ENCODE results near the gene TRIO.
A peak's percentile ranks its signal among the peaks of the same experiment; 100 is the strongest.
"Not testable (repeated sequence)": the region's sequence is repeated elsewhere in the genome, so short reads cannot be mapped to it uniquely, and the experiment has no call there.

Gene TRIO

DNA sequence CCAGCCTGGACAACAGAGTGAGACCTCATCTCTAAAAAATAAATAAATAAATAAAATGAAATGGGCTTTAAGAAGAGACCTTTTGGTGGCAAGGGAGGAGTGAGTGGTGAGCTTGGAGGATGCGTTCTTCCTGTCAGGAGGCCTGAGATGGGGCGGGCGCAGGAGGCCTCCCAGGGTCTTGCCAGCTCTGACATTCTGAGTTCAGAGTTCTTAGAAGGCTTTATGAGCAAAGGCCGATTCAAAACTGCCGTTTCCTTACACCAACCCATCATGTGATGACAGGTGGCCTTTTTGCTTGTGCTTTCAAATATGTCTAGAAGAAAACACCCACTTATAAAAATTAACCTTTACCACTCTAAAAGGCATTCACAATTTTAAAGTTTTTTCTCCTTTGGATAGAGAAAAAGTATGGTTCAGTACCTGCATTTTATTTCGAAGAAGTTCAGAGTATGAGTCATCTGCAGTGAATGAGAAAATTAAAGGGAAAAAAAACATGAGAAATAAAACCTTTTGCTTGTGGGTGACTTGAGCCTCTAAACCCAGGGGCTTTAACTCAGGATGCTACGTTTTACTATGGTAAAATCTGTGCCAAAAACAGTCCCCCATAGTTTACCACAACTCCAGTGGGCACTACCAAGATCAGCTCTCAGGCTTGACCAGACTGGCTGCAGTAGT lies 281.0 kb downstream of the TRIO start:
- DNase-seq, result no peak

DNA sequence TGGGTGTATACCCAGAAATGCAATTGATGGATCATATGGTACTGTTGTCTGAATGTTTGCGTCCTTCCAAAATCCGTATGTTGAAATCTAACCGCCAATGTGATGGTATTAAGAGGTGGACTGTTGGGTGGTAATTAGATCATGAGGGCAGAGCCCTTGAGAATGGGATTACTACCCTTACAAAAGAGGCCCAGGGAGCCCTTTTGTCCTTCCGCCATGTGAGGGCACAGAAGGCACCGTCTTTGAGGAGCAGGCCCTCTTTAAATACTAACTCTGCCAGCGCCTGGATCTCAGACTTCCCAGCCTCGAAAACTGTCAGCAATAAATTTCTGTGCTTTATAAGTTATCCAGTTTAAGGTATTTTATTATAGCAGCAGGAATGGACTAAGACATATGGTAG lies 282.4 kb downstream of the TRIO start:
- no peak for DNase-seq

DNA sequence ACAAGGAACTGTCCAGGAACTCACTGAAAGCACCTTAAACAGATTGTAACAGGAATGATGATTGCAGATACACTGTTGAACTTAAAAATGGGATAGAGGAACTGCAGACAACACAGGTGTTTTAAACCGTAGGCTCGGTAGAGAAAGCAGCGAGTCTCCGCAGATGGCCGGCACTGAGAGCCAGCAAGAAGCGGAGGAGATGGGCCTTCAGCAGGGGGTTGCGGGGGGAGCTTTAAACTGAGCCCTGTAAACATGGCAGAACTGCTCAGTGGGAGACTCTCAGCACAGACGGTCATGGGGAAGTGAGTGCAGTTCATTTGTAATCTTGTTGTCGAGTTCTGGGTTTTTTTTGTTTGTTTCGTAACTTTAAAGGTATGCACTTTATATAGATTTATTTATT lies 283.4 kb downstream of the TRIO start:
- DNase-seq, result no peak

DNA sequence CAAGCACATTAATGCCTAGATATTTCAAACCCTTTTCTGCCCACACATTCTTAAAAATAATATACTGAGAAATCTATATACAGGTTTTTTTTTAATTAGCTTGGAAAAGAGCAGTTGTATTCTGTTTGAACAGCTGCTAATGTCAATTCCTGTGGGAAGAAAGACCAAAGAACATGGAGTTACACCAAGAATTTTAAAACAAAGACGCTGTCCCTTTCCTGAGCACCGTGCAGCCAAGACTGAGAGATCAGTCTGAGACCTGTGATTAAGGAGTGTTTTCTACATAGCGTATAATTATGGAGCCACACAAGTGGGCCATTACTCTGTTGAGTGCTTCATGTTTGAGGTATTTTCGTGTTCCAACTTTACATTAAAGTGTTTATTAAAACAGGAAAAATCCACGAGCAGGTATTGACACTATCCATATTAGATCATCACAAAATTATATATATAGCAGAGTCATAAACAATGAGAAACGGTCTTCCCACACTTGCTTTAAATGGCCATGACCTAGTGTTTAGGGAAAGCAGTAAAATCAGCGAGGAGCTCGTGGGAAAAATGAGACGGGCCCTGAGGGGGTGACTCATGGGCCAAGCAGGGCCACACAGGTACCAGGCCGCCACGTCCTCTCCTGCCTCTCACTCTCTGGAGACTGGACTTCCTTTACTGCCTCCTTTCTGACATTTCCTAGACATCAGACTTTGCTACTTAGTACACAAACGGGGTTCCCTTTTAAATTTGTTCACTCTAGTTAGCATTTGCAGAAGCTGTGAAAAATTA lies 285.4 kb downstream of the TRIO start:
- no peak for DNase-seq

DNA sequence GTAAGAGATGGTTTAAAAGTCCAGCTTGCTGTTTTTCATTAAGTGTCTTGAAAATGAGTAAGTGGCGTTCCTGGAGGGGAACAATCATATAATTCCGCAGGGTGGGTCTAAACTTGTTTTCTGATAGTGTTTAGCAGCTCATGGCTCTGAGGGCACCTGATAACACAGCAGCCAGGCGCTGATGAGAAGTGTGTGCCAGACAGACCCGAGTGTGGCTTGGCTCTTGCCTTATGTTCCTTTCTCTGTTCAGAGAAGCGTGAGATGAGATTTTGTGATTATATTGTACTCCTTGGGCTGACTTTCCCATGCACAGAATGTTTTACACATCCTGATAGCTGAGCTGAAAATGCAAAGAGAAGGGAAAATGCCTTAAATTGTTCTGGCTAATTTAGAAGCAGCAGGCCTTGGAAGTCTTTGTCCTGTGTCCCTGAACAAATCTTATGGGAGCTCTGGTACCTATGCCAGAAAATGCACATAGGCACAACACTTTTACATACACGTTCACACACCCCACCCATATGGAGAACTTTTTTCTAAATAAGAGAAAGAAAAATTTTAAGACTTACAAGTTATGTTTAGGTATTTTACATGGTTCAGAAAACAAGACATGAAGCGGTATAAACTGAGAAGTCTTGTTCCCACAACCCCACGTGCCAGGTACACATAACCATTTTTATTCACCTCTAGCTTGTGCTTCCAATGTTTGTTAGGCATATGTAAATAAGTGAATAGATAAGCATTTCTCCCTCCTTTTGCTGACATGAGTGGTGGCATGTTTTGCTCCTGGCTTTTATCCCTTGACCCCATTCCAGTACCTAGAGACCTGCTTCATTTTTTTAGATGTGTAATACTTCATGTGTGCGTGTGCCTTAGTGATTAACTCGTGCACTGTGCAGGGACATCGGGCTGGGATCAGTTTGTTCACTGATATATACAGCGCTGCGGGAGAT lies 286.2 kb downstream of the TRIO start:
- DNase-seq, result no peak

DNA sequence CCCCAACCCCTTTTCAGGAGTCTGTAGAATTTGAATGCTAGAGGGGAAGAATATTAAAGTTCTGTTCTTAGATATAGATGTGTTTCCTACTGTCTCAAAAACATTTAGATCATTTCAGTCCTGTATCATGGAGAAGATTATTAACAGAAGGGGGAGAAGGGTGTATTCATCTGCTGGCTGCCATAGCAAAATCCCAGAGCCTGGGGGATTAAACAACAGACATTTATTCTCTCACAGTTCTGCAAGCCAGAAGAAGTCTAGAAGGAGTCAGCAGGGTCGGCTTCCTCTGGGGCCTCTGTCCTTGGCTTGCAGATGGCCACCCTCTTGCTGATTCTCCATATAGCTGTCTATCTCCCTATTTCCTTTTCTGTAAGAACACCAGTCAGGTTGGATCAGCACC lies 288.4 kb downstream of the TRIO start:
- no peak for DNase-seq

DNA sequence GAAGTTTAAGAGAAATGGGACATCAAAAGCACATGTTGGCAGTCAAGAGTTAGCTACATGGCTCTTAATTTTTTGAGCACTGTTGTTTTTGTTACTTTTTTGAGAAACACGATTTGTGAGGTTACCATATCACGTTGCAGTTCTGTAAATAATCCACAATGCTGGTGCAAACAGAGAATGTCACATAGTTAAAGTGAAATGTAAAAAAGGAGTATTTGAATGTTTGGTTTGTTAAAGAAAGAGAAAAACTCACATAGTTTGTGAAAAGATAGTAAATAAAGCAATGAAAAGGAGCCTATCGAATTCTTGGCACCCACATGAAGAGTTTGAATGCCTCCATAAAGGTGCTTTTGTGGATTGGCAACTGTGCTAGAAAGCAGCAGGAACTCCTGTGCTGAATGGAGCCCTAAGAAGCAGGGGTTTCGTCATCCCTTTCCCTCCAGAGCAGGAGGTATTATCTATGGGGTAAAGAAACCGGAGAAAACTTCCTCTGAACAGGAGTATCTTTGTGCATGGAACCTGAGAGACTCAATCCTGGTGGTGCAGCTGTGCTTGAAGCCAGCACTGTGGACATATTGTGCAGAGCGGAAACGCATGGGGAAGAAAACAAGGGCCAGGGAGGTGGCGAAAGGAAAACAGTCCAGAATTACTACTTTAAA lies 289.9 kb downstream of the TRIO start:
- DNase-seq, result no peak

DNA sequence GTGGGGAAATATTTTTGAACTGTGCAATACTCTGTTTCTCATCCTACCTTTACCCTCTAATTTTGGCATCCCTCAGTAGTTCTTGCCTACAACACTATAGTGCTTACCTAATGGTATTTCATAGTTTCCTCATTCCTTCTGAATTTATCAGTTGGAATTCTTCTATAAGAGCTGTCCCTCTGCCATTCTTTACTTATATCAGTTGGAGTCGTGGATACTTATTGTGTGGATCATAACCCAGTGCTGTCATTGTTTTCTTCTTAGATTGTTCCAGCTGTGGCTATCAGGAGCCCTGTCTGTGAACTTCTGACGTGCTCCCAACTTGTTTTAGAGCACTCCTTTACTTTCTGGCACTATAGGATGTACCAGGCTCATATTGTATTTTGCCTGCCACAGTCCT lies 292.3 kb downstream of the TRIO start:
- no peak for DNase-seq

DNA sequence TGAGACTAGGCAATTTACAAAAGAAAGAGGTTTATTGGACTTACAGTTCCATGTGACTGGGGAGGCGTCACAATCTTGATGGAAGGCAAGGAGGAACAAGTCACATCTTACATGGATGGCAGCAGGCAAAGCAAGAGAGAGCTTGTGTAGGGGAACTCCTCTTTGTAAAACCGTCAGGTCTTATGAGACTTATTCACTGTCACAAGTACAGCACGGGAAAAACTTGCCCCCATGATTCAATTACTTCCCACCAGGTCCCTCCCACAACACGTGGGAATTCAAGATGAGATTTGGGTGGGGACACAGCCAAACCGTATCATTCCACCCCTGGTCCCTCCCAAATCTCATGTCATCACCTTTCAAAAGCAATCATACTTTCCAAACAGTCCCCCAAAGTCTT lies 293.0 kb downstream of the TRIO start:
- DNase-seq, result not testable (repeated sequence)

DNA sequence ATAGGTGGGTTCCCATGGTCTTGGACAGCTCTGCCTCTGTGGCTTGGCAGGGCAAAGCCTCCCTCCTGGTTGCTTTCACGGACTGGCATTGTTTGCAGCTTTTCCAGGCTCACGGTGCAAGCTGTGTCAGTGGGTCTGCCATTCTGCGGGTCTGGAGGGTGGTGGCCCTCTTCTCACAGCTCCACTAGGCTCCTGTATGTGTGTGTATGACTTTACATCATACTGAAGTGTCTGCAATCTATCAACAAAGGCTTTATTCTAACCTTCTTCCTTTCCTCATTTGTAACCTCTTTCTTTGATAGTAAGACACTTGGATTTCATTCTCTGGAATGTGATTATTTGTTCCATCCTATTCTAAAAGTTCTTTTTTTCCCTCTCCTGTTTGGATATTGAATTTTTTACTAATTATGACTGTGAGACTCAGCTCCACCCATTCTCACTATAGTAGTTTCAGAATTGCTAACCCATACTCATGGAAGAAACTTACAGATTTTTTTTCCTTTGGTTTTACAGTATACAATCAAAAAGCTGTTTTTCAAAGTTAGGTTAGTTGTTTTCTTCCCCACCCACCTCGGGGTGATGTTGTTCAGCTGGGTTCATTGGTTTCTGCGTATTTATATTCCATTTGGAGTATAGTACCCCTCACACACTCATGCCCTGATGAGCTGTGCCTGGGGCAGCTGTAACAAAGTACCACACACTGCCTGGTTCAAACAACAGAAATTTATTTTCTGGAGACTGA lies 293.8 kb downstream of the TRIO start:
- DNase-seq, result no peak

DNA sequence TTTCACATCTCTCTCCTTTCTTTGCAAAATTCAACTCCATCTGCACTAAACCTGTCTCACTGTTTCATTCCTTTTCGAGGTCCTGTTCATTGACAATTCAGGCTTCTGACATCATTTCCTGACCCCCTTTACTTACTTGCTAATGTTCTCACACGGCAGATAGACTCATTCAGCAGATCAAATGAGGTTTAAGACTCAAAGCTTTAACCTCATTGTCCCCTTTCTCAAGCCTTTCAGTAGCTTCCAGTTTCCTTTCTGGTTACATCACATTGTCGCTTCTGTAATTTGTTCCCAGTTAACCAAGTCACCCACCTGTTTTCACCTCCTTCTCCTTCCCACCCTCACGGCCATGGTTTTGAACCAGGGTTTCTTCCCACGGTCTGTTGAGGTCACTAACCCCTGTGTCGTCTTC lies 295.1 kb downstream of the TRIO start:
- no peak for DNase-seq

DNA sequence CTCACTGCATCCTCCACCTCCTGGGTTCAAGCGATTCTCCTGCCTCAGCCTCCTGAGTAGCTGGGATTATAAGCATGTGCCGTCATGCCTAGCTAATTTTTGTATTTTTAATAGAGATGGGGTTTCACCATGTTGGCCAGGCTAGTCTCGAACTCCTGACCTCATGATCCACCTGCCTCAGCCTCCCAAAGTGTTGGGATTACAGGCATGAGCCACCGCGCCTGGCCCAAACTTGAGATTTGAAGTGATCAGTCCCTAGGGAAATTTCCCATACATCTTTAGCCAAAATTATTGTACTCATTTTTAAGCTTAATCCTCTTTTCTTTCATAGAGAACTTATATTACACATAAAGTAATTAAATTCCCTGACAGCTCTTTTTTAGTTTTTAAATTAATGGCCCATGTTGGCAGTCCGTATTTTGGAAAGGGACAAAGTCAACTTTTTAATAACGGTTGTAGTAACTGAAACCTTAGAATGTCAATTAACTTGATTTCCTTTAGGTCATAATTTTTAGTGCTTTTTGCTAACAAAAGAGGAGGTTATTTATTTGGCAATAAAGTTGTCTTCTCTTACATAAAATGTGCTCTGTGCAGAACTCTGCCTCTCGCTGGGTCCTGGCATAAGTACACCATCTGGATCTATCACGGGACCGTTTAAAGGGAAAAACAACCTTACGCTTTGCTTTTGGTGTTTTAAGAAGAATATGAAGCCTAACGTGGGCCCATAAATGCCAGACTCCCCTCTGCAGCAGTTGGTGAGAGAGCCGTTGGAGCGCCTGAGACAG lies 296.1 kb downstream of the TRIO start:
- DNase-seq, result no peak

DNA sequence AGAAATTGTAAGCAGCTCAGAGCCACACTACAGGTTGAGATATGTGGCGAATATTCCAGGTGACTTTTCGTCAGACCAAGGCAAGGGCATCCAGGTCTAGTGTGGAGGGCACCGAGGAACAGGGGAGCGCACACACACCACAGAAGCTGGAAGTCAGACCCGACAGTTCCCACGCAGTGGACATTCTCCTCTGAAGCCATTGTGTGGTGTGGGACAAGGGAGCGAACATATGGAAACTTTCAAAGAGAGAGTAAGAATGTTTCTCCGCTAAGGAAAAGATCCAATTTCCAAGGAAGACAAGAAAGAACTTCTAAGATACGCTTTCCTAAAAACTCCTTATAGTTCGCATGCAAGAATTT lies 297.1 kb downstream of the TRIO start:
- DNase-seq, result no peak

DNA sequence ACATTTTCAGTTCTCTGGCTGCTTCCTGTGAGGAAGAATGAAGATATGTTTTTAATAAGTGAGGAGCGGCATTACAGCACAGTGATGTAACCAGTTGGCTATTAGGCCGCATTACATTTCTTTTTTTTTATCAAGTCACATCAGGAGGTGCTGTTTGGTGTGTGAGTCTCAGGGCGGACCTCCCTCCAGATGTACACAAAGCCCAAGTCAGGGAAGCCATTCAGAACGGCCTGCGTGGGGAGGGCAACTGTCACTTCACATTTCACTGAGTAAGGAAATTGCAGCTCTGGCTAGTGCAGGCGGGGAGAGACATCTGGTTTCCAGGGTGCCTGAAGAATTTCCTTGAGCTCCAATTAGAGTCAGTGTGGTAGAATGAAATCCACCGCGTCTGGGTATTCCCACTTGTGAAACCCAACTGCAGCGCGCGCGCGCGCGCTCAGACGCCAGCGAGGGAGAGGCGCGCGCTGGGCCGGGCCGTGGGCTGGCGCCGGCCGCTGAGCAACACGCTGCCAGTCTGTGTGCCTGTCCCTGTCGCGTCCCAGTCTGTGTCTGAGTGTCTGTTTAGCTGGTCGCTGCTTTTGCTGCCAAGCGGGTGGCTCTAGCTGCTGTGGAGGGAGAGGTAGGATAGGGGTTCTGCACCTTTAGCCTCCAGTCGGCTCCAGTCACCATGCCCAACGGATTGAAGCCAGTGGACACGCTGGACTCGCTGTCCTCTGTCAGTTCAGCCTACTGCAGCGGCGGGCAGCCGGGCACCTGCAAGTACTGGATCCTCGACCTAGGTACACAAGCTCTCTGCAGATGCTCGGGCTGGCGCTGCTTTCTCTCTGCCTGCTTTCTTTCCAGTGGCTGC lies 297.7 kb downstream of the TRIO start:
- DNase-seq, result peak in 55 of 58 donors; percentile 30 to 89 (median 59)

DNA sequence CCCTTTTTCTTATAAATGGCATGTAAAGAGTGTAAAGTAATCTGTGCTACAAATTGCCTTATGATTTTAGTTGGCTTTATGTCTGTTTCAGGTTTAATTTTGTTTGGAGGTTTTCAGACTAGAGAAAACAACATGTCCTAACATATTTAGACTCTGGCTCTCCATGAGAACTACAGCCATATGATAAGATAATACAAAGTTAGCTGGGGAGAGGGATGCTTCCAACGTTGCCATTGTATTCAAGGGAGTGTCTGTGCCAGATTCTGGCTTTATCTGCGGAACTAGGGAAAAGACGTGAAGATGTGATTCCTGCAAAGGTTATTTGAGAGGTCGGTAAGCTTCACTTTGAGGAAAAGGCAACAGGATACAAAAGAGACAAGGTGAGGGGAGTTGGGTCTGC lies 298.5 kb downstream of the TRIO start:
- no peak for DNase-seq

DNA sequence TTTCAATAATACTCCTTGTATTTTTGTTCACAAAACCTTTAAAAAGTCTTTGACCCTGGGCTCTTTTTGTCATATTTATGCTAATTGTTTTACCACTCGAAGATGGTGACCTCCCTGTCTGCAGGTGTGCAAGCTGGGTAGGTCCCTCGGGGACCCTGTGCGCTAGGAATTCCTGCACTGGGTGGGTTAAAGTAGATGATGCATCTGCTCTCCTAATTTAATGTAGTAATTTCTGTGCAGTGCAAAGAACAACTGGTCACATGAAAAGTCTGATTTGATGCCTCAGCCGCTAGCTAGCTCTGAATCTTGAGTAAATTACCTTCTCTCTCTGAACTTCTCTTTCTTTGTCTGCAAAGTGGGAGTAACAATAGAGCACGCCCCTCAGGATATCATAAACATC lies 299.4 kb downstream of the TRIO start:
- no peak for DNase-seq

DNA sequence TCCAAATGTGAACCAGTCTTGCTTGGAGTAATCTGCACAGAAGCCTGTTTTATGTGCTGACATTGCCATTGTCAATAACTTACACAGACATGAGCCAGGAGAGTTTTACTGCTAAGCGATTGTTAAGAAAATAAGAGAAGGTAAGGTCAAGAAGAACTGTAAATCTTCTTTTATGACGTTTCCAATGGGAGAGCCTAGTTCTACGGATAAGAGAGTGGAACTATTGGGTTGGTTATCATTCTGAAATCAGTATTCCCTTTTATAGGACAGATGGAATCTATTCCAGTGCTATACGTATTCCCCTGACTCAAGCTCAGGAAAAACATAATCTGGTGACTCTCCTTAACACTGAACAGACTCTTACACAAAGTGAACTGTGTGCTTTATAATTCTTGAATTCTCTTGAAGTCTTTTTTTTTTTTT lies 300.5 kb downstream of the TRIO start:
- no peak for DNase-seq

DNA sequence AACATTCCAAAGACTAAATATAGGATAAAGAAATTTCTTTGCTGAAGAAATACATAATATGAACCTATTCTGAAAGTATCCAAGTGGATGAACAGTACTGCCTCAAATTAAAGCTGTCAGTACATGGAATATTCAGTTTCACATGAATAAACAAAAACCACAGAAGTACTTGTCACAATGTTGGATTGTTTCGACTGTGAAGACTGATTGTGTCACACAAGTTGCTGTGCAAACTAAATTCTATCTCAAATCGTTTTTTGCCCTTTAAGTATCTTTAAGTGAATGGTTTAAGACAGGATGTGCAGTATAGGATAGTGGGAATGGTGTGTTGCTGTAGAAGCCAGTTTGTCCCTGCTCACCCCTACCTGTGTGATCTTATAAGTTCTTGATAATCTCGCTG lies 301.0 kb downstream of the TRIO start:
- DNase-seq, result no peak

DNA sequence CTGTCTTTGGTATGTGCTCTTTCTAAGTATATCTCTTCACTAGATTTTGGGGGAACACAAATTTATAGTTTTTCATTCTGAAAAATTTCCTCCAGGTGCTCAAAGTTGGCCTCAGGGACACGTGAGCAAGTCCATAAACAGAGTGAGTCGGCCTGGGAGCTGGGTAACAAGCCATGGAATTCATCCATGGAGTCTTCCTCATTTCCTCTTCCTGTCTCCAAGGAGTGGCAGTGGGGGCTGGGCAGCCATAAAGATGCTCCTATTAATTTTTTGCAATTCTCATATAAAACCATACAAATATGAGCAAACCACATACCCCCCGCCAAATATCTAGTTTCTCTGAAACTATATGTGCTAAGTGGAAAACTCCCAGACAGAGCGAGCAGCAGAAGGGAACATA lies 301.9 kb downstream of the TRIO start:
- DNase-seq, result no peak
